HepG2 (cell line): ENCODE results near the gene CFAP54. TPM values are rescaled to one million over a fixed set of nuclear protein-coding genes. Genes with fewer than 3 reads are reported as not detected.

Experiments used
- ATAC-seq: fragments of 200-7000 bp; cut with Tn5 transposase; 3 replicates; pipeline ENCODE4 v1.9.1; 2020; ENCODE audit warnings: mild to moderate bottlenecking, moderate library complexity
- BruUV-seq: library from RNA; stranded (reverse); fragments of 400-500 nt; replicated peaks from 2 replicates; lab custom pipeline; 2021; lab: Mats Ljungman, UMichigan
- CTCF ChIA-PET: fragments of 300-600 bp; formaldehyde crosslinking; extraction: SDS; loops from one replicate; lab custom pipeline; 2021; ENCODE audit warnings: low total read pairs, inconsistent platforms, low intra/inter-chr PET ratio; lab: Yijun Ruan, JAX
- POLR2A ChIA-PET: fragments of 350-600 bp; sonication (Branson Sonifier 250); formaldehyde crosslinking; loops from one replicate; lab custom pipeline; 2020; ENCODE audit warnings: antibody characterized with exemption, inconsistent platforms; lab: Yijun Ruan, JAX
- DNase-seq: peaks from one replicate; pipeline ENCODE4 v3.0.0-alpha.2; 2015; ENCODE audit warnings: low spot score
- FAIRE-seq: peaks from 3 replicates; lab custom pipeline; 2011; peaks lifted over from hg19 to GRCh38; lab: Jason Lieb, UNC
- H2AFZ ChIP-seq: one replicate; pipeline ENCODE4 v1.6.1; 2011; ENCODE audit warnings: low read length, inconsistent platforms
- H3K27ac ChIP-seq: fragments of 300-600 bp; 3 replicates; pipeline ENCODE4 v1.8.0; 2011; ENCODE audit warnings: mixed run types, mild to moderate bottlenecking, mixed read lengths, low read length, inconsistent platforms; ENCODE audit not compliant: insufficient read depth; ENCODE audit errors: extremely low read length
- H3K27me3 ChIP-seq, 2 experiments: fragments of 200-600 bp in 1 of 2; 2 replicates in 1 of 2; 3 replicates in 1 of 2; pipeline versions ENCODE4 v1.6.0 to v1.8.0; 2011; ENCODE audit warnings: low read length in 2 of 2, mild to moderate bottlenecking in 2 of 2, moderate library complexity in 2 of 2, inconsistent platforms in 1 of 2; ENCODE audit not compliant: insufficient read depth in 2 of 2, control insufficient read depth in 1 of 2
- H3K36me3 ChIP-seq, 2 experiments: fragments of 200-600 bp in 1 of 2; replicated peaks in 1 of 2; 2 replicates in 1 of 2; 3 replicates in 1 of 2; pipeline versions ENCODE4 v1.5.1 to v1.8.0; 2011; ENCODE audit warnings: low read length in 2 of 2, inconsistent platforms in 1 of 2; ENCODE audit not compliant: insufficient read depth in 2 of 2, control insufficient read depth in 1 of 2
- H3K4me1 ChIP-seq: 2 replicates; pipeline ENCODE4 v1.5.1; 2012; ENCODE audit warnings: low read length, inconsistent platforms; ENCODE audit not compliant: insufficient read depth
- H3K4me2 ChIP-seq: 2 replicates; pipeline ENCODE4 v1.6.0; 2011; ENCODE audit warnings: low read depth, low read length, inconsistent platforms
- H3K4me3 ChIP-seq, 3 experiments: fragments of 200-600 bp in 1 of 3; sonication (generic), shearing (Covaris generic) in 1 of 3; replicated peaks in 1 of 3; 2 replicates each; pipeline ENCODE4 v1.5.1; 2011 to 2016; ENCODE audit warnings: low read length in 3 of 3, inconsistent platforms in 2 of 3, low read depth in 2 of 3, mild to moderate bottlenecking in 2 of 3, control low read depth in 1 of 3, mixed read lengths in 1 of 3; ENCODE audit not compliant: insufficient read depth in 1 of 3
- H3K79me2 ChIP-seq: one replicate; pipeline ENCODE4 v1.6.1; 2011; ENCODE audit warnings: low read length, inconsistent platforms; ENCODE audit not compliant: insufficient read depth
- H3K9ac ChIP-seq: 2 replicates; pipeline ENCODE4 v1.6.0; 2011; ENCODE audit warnings: mild to moderate bottlenecking, low read depth, low read length, inconsistent platforms; ENCODE audit not compliant: insufficient read depth
- H3K9me3 ChIP-seq: 2 replicates; pipeline ENCODE4 v1.5.1; 2012; ENCODE audit warnings: mild to moderate bottlenecking, low read length
- H4K20me1 ChIP-seq: 2 replicates; pipeline ENCODE4 v1.6.0; 2011; ENCODE audit warnings: inconsistent platforms, mild to moderate bottlenecking, low read length, moderate library complexity; ENCODE audit not compliant: insufficient read depth
- CSRNP2 ChIP-seq: sonication (generic); formaldehyde crosslinking; conservative IDR thresholded peaks from 2 replicates; pipeline ENCODE4 v1.8.0; 2022; ENCODE audit warnings: low read depth, missing genetic modification reagents
- MTF1 ChIP-seq: sonication (generic); formaldehyde crosslinking; IDR thresholded peaks from 2 replicates; pipeline ENCODE4 v1.5.0; 2020; ENCODE audit warnings: missing genetic modification reagents
- TIGD3 ChIP-seq: sonication (generic); formaldehyde crosslinking; IDR thresholded peaks from 2 replicates; pipeline ENCODE4 v1.5.1; 2020; ENCODE audit warnings: mild to moderate bottlenecking, missing genetic modification reagents, borderline replicate concordance
- ZNF3 ChIP-seq: IDR thresholded peaks from 2 replicates; pipeline ENCODE4 v1.7.0; 2017; ENCODE audit warnings: inconsistent platforms
- ZNF543 ChIP-seq: sonication (generic); formaldehyde crosslinking; IDR thresholded peaks from 2 replicates; pipeline ENCODE4 v1.4.0; 2020; ENCODE audit warnings: mild to moderate bottlenecking, missing genetic modification reagents
- ZNF577 ChIP-seq: sonication (generic); formaldehyde crosslinking; IDR thresholded peaks from 2 replicates; pipeline ENCODE4 v1.4.0; 2020; ENCODE audit warnings: mild to moderate bottlenecking, low read depth, missing genetic modification reagents, borderline replicate concordance
- ZNF639 ChIP-seq: conservative IDR thresholded peaks from 2 replicates; pipeline ENCODE4 v1.6.1; 2018; ENCODE audit warnings: missing genetic modification reagents
- WGBS: methylation state at CpG from one replicate; pipeline ENCODE4 v1.1.6; 2017; ENCODE audit warnings: low lambda C conversion rate; 5-methylcytosine and 5-hydroxymethylcytosine counted together
- in situ Hi-C: cut with HindIII; loops from 2 replicates; pipeline ENCODE4 v1.10.0; 2017; ENCODE audit warnings: low pct_unique_long_range_greater_than_20kb; ENCODE audit not compliant: extremely low pct_ligation_motif_present
- intact Hi-C: fragments of 100-400 bp; cut with micrococcal nuclease; formaldehyde crosslinking; loops from one replicate; pipeline ENCODE4 v1.10.0; 2022; ENCODE audit not compliant: unreplicated experiment
- polyA plus RNA-seq, 8 experiments: library from polyadenylated mRNA; depleted of rRNA in 3 of 8; stranded (reverse) in 7 of 8; unstranded in 1 of 8; fragments of >200 nt; fragmentation: Illumina TruSeq in 4 of 8; extraction: Trizol in 4 of 8; gene quantifications; 2 replicates each; pipeline versions ENCODE4 v1.2.1 to v1.2.3, GENCODE V29; 2011 to 2016; ENCODE audit warnings: low read depth in 4 of 8, missing spikeins in 1 of 8, mixed read lengths in 1 of 8; ENCODE audit not compliant: insufficient read depth in 1 of 8
- total RNA-seq, 5 experiments: library from RNA; depleted of rRNA; stranded (reverse); fragments of >200 nt; fragmentation: Illumina TruSeq; extraction: Trizol; gene quantifications; 2 replicates each; pipeline ENCODE4 v1.2.3, GENCODE V29; 2016; ENCODE audit warnings: low read depth in 1 of 5

The CFAP54 gene
- total and polyA plus RNA-seq, 2 of the 13 experiments (the other 11 are each of a cell fraction or from before 2014, with no cell fraction given): not detected

GRCh38 chr12:96858162-96858561, 368.8 kb downstream of the CFAP54 start:
- Histone ChIP-seq H3K4me1 (no peaks in the 10 kb centered on the region), H3K27ac (no peak overlapping the region), H3K79me2 (no peaks in the 10 kb centered on the region), H3K36me3 (no peaks in the 10 kb centered on the region), H2AFZ (no peak overlapping the region), H4K20me1 (no peaks in the 10 kb centered on the region), H3K27me3 (0 out of 5 replicates have a peak, but pooled peaks cover 0 to 4% of the 10 kb centered on the region in 2 experiments), H3K4me3 (no peak overlapping the region), H3K4me2 (no peak overlapping the region), H3K9ac (no peak overlapping the region), H3K9me3 (no peaks in the 10 kb centered on the region)
- FAIRE-seq (no peak), ATAC-seq (no peak), DNase-seq (no peak)
- intact Hi-C loops: loop anchor here (5.0 kb wide), 1 partner anchor 271 kb away; no protein-coding TSS in a partner anchor
- 0% methylated on average over 1 of the region's 1 CpG for WGBS
- TF ChIP-seq ZNF577 (CRISPR knock-in tag): no peak
- TF ChIP-seq MTF1: no peak
- no peak for TF ChIP-seq ZNF543
- no peak for TF ChIP-seq TIGD3 (CRISPR knock-in tag)
- no peak for TF ChIP-seq ZNF3 (CRISPR knock-in tag)
- BruUV-seq: no TSS peak
- in situ Hi-C loops: no loop called here
- ChIA-PET CTCF (no interaction called here), POLR2A (no interaction called here)

GRCh38 chr12:96861656-96862055, 372.3 kb downstream of the CFAP54 start:
- Histone ChIP-seq H3K27me3 (0 out of 5 replicates have a peak, but pooled peaks cover 0 to 4% of the 10 kb centered on the region in 2 experiments), H3K36me3 (no peaks in the 10 kb centered on the region), H4K20me1 (no peaks in the 10 kb centered on the region), H2AFZ (no peak overlapping the region), H3K9ac (no peak overlapping the region), H3K4me1 (no peaks in the 10 kb centered on the region), H3K27ac (no peak overlapping the region), H3K9me3 (no peaks in the 10 kb centered on the region), H3K4me2 (no peak overlapping the region), H3K4me3 (no peak overlapping the region)
- in situ Hi-C loops (no loop called here), intact Hi-C loops (no loop called here)
- POLR2A ChIA-PET: no interaction called here
- ATAC-seq (no peak), DNase-seq (no peak), FAIRE-seq (no peak)
- no TSS peak for BruUV-seq
- CTCF ChIA-PET: no interaction called here
- 0% methylated on average over 2 of the region's 2 CpGs for WGBS
- TF ChIP-seq CSRNP2 (CRISPR knock-in tag) (no peak), ZNF639 (CRISPR knock-in tag) (no peak)
- TF ChIP-seq, all 625 proteins: peak for 0
- H3K79me2 ChIP-seq: no peaks in the 10 kb centered on the region
